ENCODE data around the gene SUPT4H1. TPM values are rescaled to one million over a fixed set of nuclear protein-coding genes. Genes with fewer than 3 reads are reported as not detected.

Gene SUPT4H1
- polyA plus RNA-seq, 2 donors = 39.9 to 80.8 TPM

GRCh38 chr17:58321571-58322525 lies 30.2 kb downstream of the SUPT4H1 start:
- Histone ChIP-seq H3K36me3 (ENCODE audit: control insufficient read depth in 2 of 2, insufficient read depth in 2 of 2, low read length in 1 of 2) (peaks cover 0 to 3% of the 10 kb centered on the region in 2 donors), H3K27me3 (ENCODE audit: control insufficient read depth in 1 of 2, insufficient read depth in 2 of 2, low read length in 2 of 2) (no peaks in the 10 kb centered on the region), H3K4me1 (ENCODE audit: control insufficient read depth in 2 of 2, insufficient read depth in 2 of 2, low read length in 1 of 2) (peaks cover 0 to 11% of the 10 kb centered on the region in 2 donors), H3K27ac (ENCODE audit: low read depth in 2 of 2, low read length in 1 of 2) (no peak overlapping the region), H3K9me3 (ENCODE audit: control insufficient read depth in 2 of 2, insufficient read depth in 1 of 2, low read depth in 1 of 2, low read length in 1 of 2) (no peaks in the 10 kb centered on the region), H3K4me3 (ENCODE audit: low read depth in 1 of 2, low read length in 2 of 2) (no peak overlapping the region)
- 92 to 93% methylated on average over 18 of the region's 18 CpGs for WGBS, 2 donors

- Histone ChIP-seq H3K4me1 (ENCODE audit: control insufficient read depth in 2 of 2, insufficient read depth in 2 of 2, low read length in 1 of 2) (peaks cover 0 to 11% of the 10 kb centered on the region in 2 donors), H3K27me3 (ENCODE audit: control insufficient read depth in 1 of 2, insufficient read depth in 2 of 2, low read length in 2 of 2) (no peaks in the 10 kb centered on the region), H3K27ac (ENCODE audit: low read depth in 2 of 2, low read length in 1 of 2) (no peak overlapping the region), H3K9me3 (ENCODE audit: control insufficient read depth in 2 of 2, insufficient read depth in 1 of 2, low read depth in 1 of 2, low read length in 1 of 2) (no peaks in the 10 kb centered on the region), H3K36me3 (ENCODE audit: control insufficient read depth in 2 of 2, insufficient read depth in 2 of 2, low read length in 1 of 2) (peaks cover 0 to 3% of the 10 kb centered on the region in 2 donors), H3K4me3 (ENCODE audit: low read depth in 1 of 2, low read length in 2 of 2) (no peak overlapping the region)
- 94 to 95% methylated on average over 9 of the region's 9 CpGs for WGBS, 2 donors
Observed at GRCh38 chr17:58320570-58321323, 31.3 kb downstream of the SUPT4H1 start.

- Histone ChIP-seq H3K4me1 (ENCODE audit: control insufficient read depth in 2 of 2, insufficient read depth in 2 of 2, low read length in 1 of 2) (peaks cover 0 to 9% of the 10 kb centered on the region in 2 donors), H3K27ac (ENCODE audit: low read depth in 2 of 2, low read length in 1 of 2) (no peak overlapping the region), H3K9me3 (ENCODE audit: control insufficient read depth in 2 of 2, insufficient read depth in 1 of 2, low read depth in 1 of 2, low read length in 1 of 2) (no peaks in the 10 kb centered on the region), H3K4me3 (ENCODE audit: low read depth in 1 of 2, low read length in 2 of 2) (no peak overlapping the region), H3K27me3 (ENCODE audit: control insufficient read depth in 1 of 2, insufficient read depth in 2 of 2, low read length in 2 of 2) (no peaks in the 10 kb centered on the region), H3K36me3 (ENCODE audit: control insufficient read depth in 2 of 2, insufficient read depth in 2 of 2, low read length in 1 of 2) (peaks cover 0 to 3% of the 10 kb centered on the region in 2 donors)
- WGBS, 2 donors = 93 to 94% methylated on average over 7 of the region's 7 CpGs
Observed at GRCh38 chr17:58320163-58320558, 31.8 kb downstream of the SUPT4H1 start.

DNA sequence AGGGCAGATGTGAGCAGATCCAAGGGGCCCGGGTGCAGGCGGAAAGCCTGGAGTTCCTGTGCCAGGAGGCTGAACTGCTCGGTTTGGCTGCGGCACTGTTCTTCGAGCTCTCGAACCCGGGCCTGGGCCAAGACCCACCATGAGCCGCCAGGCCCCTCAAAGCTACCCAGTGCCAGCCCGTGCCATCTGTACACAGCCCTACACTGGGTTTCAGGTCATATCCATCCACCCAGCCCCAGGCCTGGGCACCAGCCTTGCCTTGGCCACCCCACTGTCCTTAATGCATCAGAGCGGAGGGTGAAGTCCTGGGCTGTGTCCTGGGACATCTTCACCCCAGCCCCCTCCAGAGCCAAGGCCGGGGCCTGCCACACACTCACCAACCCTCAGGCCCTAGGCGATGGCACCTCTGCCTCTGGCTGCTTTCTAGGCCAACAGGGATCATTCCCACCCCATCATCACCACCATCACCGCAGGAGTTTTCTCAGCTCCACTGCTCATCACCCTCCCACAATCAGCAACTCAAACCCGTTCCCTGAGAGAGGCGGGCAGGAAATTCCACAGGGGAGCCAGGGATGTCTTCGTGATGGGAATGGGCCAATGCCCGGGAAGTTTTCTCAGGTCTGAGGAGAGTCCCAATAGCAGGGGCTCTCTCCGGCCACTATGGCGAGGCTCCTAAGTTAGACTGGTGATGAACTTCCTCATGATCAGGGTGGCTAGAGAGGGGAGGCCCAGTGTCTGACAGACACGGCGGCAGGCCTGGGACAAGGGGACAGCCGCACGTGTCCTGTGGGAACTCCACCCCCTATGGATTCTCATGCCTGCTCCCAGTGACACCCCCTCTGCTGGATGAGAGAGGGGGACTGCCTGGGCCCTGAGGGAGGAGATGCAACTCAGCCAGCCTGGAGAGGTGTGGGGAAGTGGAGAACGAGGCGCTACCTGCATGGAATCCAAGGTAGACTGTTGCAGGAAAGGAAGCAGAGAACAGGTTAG lies 32.5 kb downstream of the SUPT4H1 start:
- Histone ChIP-seq H3K27ac (ENCODE audit: low read depth in 2 of 2, low read length in 1 of 2) (no peak overlapping the region), H3K27me3 (ENCODE audit: control insufficient read depth in 1 of 2, insufficient read depth in 2 of 2, low read length in 2 of 2) (no peaks in the 10 kb centered on the region), H3K4me1 (ENCODE audit: control insufficient read depth in 2 of 2, insufficient read depth in 2 of 2, low read length in 1 of 2) (peaks cover 0 to 6% of the 10 kb centered on the region in 2 donors), H3K4me3 (ENCODE audit: low read depth in 1 of 2, low read length in 2 of 2) (no peak overlapping the region), H3K9me3 (ENCODE audit: control insufficient read depth in 2 of 2, insufficient read depth in 1 of 2, low read depth in 1 of 2, low read length in 1 of 2) (no peaks in the 10 kb centered on the region), H3K36me3 (ENCODE audit: control insufficient read depth in 2 of 2, insufficient read depth in 2 of 2, low read length in 1 of 2) (peaks cover 0 to 3% of the 10 kb centered on the region in 2 donors)
- 89% methylated on average over 25 of the region's 25 CpGs for WGBS, 2 donors

- no peaks in the 10 kb centered on the region for H3K27me3 ChIP-seq (ENCODE audit: control insufficient read depth in 1 of 2, insufficient read depth in 2 of 2, low read length in 2 of 2)
- H3K9me3 ChIP-seq (ENCODE audit: control insufficient read depth in 2 of 2, insufficient read depth in 1 of 2, low read depth in 1 of 2, low read length in 1 of 2) = no peaks in the 10 kb centered on the region
- H3K4me3 ChIP-seq (ENCODE audit: low read depth in 1 of 2, low read length in 2 of 2) = no peak overlapping the region
- peaks cover 0 to 1% of the 10 kb centered on the region in 2 donors for H3K4me1 ChIP-seq (ENCODE audit: control insufficient read depth in 2 of 2, insufficient read depth in 2 of 2, low read length in 1 of 2)
- H3K36me3 ChIP-seq (ENCODE audit: control insufficient read depth in 2 of 2, insufficient read depth in 2 of 2, low read length in 1 of 2) = peaks cover 0 to 3% of the 10 kb centered on the region in 2 donors
- H3K27ac ChIP-seq (ENCODE audit: low read depth in 2 of 2, low read length in 1 of 2) = no peak overlapping the region
- 79 to 81% methylated on average over 7 of the region's 7 CpGs for WGBS, 2 donors
Observed at GRCh38 chr17:58318627-58319172, 33.3 kb downstream of the SUPT4H1 start.

DNA sequence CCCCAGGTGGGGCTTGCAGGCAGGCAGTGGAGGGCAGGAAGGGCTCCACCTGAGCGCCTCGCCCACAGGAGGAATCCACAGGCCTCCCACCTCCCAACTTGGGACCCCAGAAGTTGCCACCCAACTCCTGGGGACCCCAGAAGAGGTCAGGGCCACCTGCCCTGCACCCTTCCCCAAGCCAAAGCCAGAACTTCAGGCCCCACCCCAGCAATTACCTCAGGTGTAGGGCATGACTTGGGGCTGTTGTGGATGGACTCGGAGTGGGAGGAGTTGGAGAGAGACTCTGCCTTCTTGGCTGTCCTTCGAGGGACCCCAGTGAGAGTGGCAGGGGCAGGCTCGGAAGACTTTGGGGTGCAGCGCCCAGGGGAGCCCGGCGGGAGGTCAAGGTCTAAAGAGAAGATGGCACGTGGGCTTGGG lies 33.9 kb downstream of the SUPT4H1 start:
- no peaks in the 10 kb centered on the region for H3K9me3 ChIP-seq (ENCODE audit: control insufficient read depth in 2 of 2, insufficient read depth in 1 of 2, low read depth in 1 of 2, low read length in 1 of 2)
- 90% methylated on average over 9 of the region's 9 CpGs for WGBS, 2 donors
- no peak overlapping the region for H3K27ac ChIP-seq (ENCODE audit: low read depth in 2 of 2, low read length in 1 of 2)

GRCh38 chr17:58317421-58318064 lies 34.5 kb downstream of the SUPT4H1 start:
- no peaks in the 10 kb centered on the region for H3K4me1 ChIP-seq (ENCODE audit: control insufficient read depth in 2 of 2, insufficient read depth in 2 of 2, low read length in 1 of 2)
- no peak overlapping the region for H3K4me3 ChIP-seq (ENCODE audit: low read depth in 1 of 2, low read length in 2 of 2)
- H3K27me3 ChIP-seq (ENCODE audit: control insufficient read depth in 1 of 2, insufficient read depth in 2 of 2, low read length in 2 of 2) = no peaks in the 10 kb centered on the region
- peaks cover 0 to 3% of the 10 kb centered on the region in 2 donors for H3K36me3 ChIP-seq (ENCODE audit: control insufficient read depth in 2 of 2, insufficient read depth in 2 of 2, low read length in 1 of 2)
- 22 to 25% methylated on average over 5 of the region's 5 CpGs for WGBS, 2 donors
- no peaks in the 10 kb centered on the region for H3K9me3 ChIP-seq (ENCODE audit: control insufficient read depth in 2 of 2, insufficient read depth in 1 of 2, low read depth in 1 of 2, low read length in 1 of 2)
- H3K27ac ChIP-seq (ENCODE audit: low read depth in 2 of 2, low read length in 1 of 2) = no peak overlapping the region

More for the DNA sequence above, 33.9 kb downstream of the SUPT4H1 start:
- Histone ChIP-seq H3K4me1 (ENCODE audit: control insufficient read depth in 2 of 2, insufficient read depth in 2 of 2, low read length in 1 of 2) (no peaks in the 10 kb centered on the region), H3K4me3 (ENCODE audit: low read depth in 1 of 2, low read length in 2 of 2) (no peak overlapping the region), H3K36me3 (ENCODE audit: control insufficient read depth in 2 of 2, insufficient read depth in 2 of 2, low read length in 1 of 2) (peaks cover 0 to 3% of the 10 kb centered on the region in 2 donors), H3K27me3 (ENCODE audit: control insufficient read depth in 1 of 2, insufficient read depth in 2 of 2, low read length in 2 of 2) (no peaks in the 10 kb centered on the region)

DNA sequence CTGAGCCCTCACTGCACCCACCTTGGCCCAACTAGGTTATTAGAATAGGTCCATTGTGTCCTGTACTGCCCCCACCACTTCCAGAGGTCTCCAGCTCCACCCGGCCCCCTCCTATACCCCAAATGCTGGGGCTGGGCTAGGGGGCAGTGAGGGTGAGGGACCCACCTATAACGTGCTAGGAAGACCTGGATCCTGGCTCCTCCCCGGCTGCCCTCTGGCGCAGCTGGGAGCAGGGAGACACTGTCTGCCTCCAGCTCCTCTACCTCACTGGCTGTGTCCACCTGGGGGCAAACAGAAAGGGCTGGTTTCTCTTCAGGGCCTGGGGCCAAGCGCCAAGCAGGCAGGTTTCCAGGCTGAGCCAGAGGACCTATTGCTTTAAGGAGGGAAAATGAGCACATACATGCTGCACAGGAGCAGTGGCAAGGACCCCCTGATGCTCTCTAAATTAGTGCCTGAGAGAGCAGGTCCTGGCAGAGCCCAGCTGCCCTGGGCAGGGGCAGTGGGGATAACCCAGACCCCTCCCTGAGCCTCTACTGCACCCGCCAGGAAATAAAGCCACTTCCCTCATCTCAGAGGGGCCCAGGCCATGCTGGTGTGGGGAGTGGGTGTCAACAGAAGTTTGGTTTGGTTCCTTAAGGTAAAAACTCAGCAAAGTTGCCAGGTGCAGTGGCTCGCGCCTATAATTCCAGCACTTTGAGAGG lies 35.6 kb downstream of the SUPT4H1 start:
- no peak overlapping the region for H3K4me3 ChIP-seq (ENCODE audit: low read depth in 1 of 2, low read length in 2 of 2)
- no peak overlapping the region for H3K27ac ChIP-seq (ENCODE audit: low read depth in 2 of 2, low read length in 1 of 2)
- no peaks in the 10 kb centered on the region for H3K27me3 ChIP-seq (ENCODE audit: control insufficient read depth in 1 of 2, insufficient read depth in 2 of 2, low read length in 2 of 2)
- no peaks in the 10 kb centered on the region for H3K9me3 ChIP-seq (ENCODE audit: control insufficient read depth in 2 of 2, insufficient read depth in 1 of 2, low read depth in 1 of 2, low read length in 1 of 2)
- WGBS, 2 donors = 86 to 91% methylated on average over 8 of the region's 8 CpGs
- no peaks in the 10 kb centered on the region for H3K4me1 ChIP-seq (ENCODE audit: control insufficient read depth in 2 of 2, insufficient read depth in 2 of 2, low read length in 1 of 2)
- H3K36me3 ChIP-seq (ENCODE audit: control insufficient read depth in 2 of 2, insufficient read depth in 2 of 2, low read length in 1 of 2) = peaks cover 0 to 3% of the 10 kb centered on the region in 2 donors
